Vagina (tissue), 2 donors: Measurements from ENCODE around the gene LHFPL2. TPM values are rescaled to one million over a fixed set of nuclear protein-coding genes. Genes with fewer than 3 reads are reported as not detected.

Experiments used
- DNase-seq, 2 donors: peaks; one replicate each; pipeline ENCODE4 v3.0.0-alpha.2; 2017; ENCODE audit errors: extremely low spot score in 2 of 2
- H3K27ac ChIP-seq: fragments of 200-600 bp; sonication (generic); one replicate; pipeline ENCODE4 v1.5.1; 2019
- H3K27me3 ChIP-seq: fragments of 200-600 bp; sonication (generic); one replicate; pipeline ENCODE4 v1.5.1; 2019
- H3K36me3 ChIP-seq, 2 donors: fragments of 200-600 bp; sonication (generic); one replicate each; pipeline ENCODE4 v1.5.1; 2017 to 2019
- H3K4me1 ChIP-seq: fragments of 200-600 bp; sonication (generic); one replicate; pipeline ENCODE4 v1.5.1; 2019
- H3K4me3 ChIP-seq, 2 donors: fragments of 200-600 bp; sonication (generic); 1 replicate in 1 of 2; 2 replicates in 1 of 2; pipeline ENCODE4 v1.5.1; 2016 to 2019
- H3K9me3 ChIP-seq: fragments of 200-600 bp; sonication (generic); one replicate; pipeline ENCODE4 v1.5.1; 2019
- POLR2A ChIP-seq, 2 donors: fragments of 450-650 bp; IDR thresholded peaks; one replicate each; pipeline ENCODE4 v1.6.1; 2017; ENCODE audit warnings: antibody characterized with exemption in 2 of 2, mild to moderate bottlenecking in 2 of 2, moderate library complexity in 2 of 2
- POLR2AphosphoS5 ChIP-seq, 2 donors: sonication (generic); formaldehyde crosslinking; IDR thresholded peaks; one replicate each; pipeline ENCODE4 v1.9.0; 2017; ENCODE audit warnings: antibody characterized with exemption in 2 of 2, mild to moderate bottlenecking in 2 of 2, low read depth in 1 of 2; ENCODE audit not compliant: insufficient read depth in 1 of 2
- intact Hi-C: fragments of 100-400 bp; cut with DNase I; formaldehyde crosslinking; loops from one replicate; pipeline ENCODE4 v1.15.1; 2023
- total RNA-seq: library from RNA; depleted of rRNA; stranded (reverse); fragments of >200 nt; gene quantifications from one replicate; pipeline ENCODE4 v1.2.3, GENCODE V29; 2016
- TF ChIP-seq, protein P1 (sequence below), 3 experiments: fragments of 450-650 bp in 2 of 3; fragments of 200-600 bp in 1 of 3; sonication (generic) in 1 of 3; IDR thresholded peaks; one replicate each; pipeline ENCODE4 v1.5.1; 2017 to 2019; ENCODE audit warnings: antibody characterized with exemption in 3 of 3, mild to moderate bottlenecking in 2 of 3, moderate library complexity in 2 of 3

Gene LHFPL2
- total RNA-seq, 1 donor from 2014 or later, result 24.8 TPM

DNA sequence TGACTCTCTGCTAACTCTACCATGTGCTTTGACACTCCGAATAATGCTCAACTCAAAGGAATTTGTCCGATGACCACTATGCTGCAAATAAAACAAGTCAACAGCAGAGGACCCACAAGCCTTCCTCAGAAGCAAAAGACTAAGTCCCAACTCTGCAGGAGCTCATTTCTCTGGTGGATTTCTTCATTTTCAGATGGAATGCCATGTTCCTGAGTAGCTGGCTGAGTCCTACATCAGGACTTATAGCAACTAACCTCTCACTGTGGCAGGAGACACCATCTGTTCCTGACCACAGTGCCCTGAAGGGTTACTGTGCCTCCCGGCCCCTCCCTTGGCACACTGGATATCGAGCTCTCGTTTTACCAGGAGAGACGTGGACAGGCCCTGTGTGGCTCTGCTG lies 20.8 kb downstream of the LHFPL2 start:
- H3K27ac ChIP-seq, result peak overlapping the region; percentile 58
- H3K9me3 ChIP-seq, result no peaks in the 10 kb centered on the region
- intact Hi-C loops, result no loop called here
- no peaks in the 10 kb centered on the region for H3K27me3 ChIP-seq
- TF ChIP-seq, protein P1, sequence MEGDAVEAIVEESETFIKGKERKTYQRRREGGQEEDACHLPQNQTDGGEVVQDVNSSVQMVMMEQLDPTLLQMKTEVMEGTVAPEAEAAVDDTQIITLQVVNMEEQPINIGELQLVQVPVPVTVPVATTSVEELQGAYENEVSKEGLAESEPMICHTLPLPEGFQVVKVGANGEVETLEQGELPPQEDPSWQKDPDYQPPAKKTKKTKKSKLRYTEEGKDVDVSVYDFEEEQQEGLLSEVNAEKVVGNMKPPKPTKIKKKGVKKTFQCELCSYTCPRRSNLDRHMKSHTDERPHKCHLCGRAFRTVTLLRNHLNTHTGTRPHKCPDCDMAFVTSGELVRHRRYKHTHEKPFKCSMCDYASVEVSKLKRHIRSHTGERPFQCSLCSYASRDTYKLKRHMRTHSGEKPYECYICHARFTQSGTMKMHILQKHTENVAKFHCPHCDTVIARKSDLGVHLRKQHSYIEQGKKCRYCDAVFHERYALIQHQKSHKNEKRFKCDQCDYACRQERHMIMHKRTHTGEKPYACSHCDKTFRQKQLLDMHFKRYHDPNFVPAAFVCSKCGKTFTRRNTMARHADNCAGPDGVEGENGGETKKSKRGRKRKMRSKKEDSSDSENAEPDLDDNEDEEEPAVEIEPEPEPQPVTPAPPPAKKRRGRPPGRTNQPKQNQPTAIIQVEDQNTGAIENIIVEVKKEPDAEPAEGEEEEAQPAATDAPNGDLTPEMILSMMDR (IDR thresholded peaks at IDR 0.05), result no peak
- TF ChIP-seq POLR2AphosphoS5 (IDR thresholded peaks at IDR 0.05; ENCODE audit: insufficient read depth in 1 of 2, low read depth in 1 of 2), result no peak
- TF ChIP-seq POLR2A (IDR thresholded peaks at IDR 0.05), result no peak
- peaks cover 57% of the 10 kb centered on the region for H3K4me1 ChIP-seq
- H3K36me3 ChIP-seq, result peaks cover 0 to 7% of the 10 kb centered on the region in 2 donors
- peak in 1 of 2 donors; percentile 79 for DNase-seq
- H3K4me3 ChIP-seq, result no peak overlapping the region

DNA sequence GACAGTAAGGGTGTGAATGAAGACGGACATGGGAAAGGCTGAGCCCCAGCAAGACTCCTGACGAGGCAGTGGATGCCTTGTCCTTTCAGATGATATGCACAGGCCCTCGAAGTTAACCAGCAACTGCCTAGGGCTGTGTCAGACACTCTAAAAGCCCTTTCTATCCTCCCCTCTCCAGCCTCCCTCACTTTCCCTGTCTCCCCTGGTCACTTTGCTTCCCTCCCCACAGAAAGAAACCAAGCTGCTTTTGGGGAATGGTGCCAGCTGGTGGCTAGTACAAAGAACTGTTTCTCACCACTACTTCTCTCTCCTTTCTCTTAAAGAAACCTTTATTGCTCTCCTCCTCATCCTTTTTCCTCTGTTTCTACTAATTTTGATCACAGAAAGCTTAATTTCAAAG lies 21.4 kb downstream of the LHFPL2 start:
- Histone ChIP-seq H3K27me3 (no peaks in the 10 kb centered on the region), H3K36me3 (peaks cover 0 to 7% of the 10 kb centered on the region in 2 donors), H3K4me1 (peaks cover 57% of the 10 kb centered on the region), H3K4me3 (no peak overlapping the region), H3K9me3 (no peaks in the 10 kb centered on the region), H3K27ac (peak overlapping the region; percentile 70)
- peak in 1 of 2 donors; percentile 42 for DNase-seq
- intact Hi-C loops, result no loop called here
- TF ChIP-seq, protein P1 (IDR thresholded peaks at IDR 0.05), result no peak
- no peak for TF ChIP-seq POLR2AphosphoS5 (IDR thresholded peaks at IDR 0.05; ENCODE audit: insufficient read depth in 1 of 2, low read depth in 1 of 2)
- no peak for TF ChIP-seq POLR2A (IDR thresholded peaks at IDR 0.05)

DNA sequence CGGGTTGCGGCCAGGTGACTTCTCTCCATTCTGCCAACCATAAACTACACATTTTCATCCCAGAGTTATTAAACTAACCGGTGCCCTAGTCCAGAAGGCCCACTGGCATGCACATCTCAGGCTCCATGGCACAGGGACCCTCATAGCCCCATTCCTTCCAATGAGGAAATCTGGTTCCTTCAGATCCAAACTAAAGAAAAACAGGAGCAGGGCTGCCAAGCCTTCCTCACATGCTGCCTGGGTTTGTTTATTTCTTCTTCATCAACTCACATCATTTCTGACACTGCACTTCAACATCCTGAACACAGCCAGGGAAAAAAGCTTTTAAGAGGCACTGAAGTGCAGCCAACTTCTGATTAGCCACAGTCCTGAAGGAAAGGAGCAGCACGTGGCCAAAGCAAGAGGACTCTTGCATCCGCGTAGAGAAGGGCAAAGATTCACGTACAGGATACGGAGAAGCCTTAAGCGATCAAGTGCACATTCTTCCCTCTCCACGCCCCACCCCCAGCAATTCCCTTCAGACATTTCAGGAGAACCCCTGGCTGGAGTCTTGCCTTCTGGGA lies 22.5 kb downstream of the LHFPL2 start:
- Histone ChIP-seq H3K9me3 (no peaks in the 10 kb centered on the region), H3K27ac (peak overlapping the region; percentile 70), H3K4me3 (no peak overlapping the region), H3K36me3 (peaks cover 0 to 2% of the 10 kb centered on the region in 2 donors), H3K4me1 (peaks cover 57% of the 10 kb centered on the region), H3K27me3 (no peaks in the 10 kb centered on the region)
- TF ChIP-seq, protein P1 (IDR thresholded peaks at IDR 0.05), result no peak
- peak in 1 of 2 donors; percentile 60 for TF ChIP-seq POLR2AphosphoS5 (IDR thresholded peaks at IDR 0.05; ENCODE audit: insufficient read depth in 1 of 2, low read depth in 1 of 2)
- intact Hi-C loops, result no loop called here
- DNase-seq, result peak in 1 of 2 donors; percentile 88

DNA sequence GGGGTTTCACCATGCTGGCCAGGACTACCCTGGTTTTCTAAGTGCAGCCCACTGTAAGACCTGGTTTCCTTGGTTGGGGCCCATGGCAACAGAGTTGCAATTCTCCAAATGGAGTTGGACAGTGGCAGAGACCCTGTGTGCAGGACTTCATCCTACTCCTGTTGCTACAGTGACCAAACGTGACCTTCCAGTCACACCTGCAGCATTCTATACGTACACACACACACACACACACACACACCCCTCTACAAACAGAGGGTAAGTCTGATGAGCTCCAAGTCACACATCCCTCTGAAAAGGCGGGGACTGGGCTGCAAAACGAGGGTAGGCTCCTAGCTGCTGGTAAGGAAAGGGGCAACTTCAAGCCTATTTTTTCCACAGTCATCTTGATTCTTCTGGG lies 23.6 kb downstream of the LHFPL2 start:
- Histone ChIP-seq H3K27ac (peak overlapping the region; percentile 70), H3K36me3 (no peaks in the 10 kb centered on the region), H3K4me1 (peaks cover 57% of the 10 kb centered on the region), H3K4me3 (no peak overlapping the region), H3K9me3 (no peaks in the 10 kb centered on the region), H3K27me3 (no peaks in the 10 kb centered on the region)
- DNase-seq, result peak in 1 of 2 donors; percentile 77
- TF ChIP-seq POLR2AphosphoS5 (IDR thresholded peaks at IDR 0.05; ENCODE audit: insufficient read depth in 1 of 2, low read depth in 1 of 2) (no peak), POLR2A (IDR thresholded peaks at IDR 0.05) (no peak)
- TF ChIP-seq, protein P1 (IDR thresholded peaks at IDR 0.05), result no peak
- intact Hi-C loops, result no loop called here

DNA sequence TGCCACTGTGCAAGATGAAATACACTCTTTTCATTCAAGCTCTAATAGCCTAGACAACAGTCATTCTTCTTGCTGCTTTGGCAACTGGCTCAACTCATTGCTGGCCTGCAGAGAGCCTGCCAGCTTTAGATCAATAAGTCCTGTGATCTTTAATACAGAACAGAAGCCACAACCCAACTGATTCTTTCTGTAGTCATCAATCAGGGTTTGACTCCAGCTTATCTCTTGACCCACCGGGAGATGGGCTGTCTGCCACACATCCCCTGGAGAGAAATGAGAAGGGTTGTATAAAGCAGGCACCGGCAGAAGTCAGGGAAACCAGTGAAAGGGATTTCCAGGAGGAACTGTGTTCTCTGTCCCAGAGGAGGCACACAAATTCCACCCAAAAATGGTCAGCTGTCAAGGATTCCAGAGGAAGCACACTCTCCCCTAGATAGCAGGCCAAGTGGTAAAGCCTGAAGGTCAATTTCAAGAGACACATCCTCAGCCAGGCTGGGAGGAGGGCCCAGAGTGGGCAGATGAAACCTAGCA lies 24.5 kb downstream of the LHFPL2 start:
- Histone ChIP-seq H3K4me1 (peaks cover 57% of the 10 kb centered on the region), H3K36me3 (no peaks in the 10 kb centered on the region), H3K4me3 (no peak overlapping the region), H3K9me3 (no peaks in the 10 kb centered on the region), H3K27ac (peak overlapping the region; percentile 70), H3K27me3 (no peaks in the 10 kb centered on the region)
- peak in 1 of 2 donors; percentile 75 for DNase-seq
- intact Hi-C loops, result no loop called here
- TF ChIP-seq, protein P1 (IDR thresholded peaks at IDR 0.05), result no peak
- TF ChIP-seq POLR2AphosphoS5 (IDR thresholded peaks at IDR 0.05; ENCODE audit: insufficient read depth in 1 of 2, low read depth in 1 of 2), result no peak
- no peak for TF ChIP-seq POLR2A (IDR thresholded peaks at IDR 0.05)
